ENCODE data around the gene TSR3.

The TSR3 gene

GRCh38 chr16:1394367-1394951 is 42.8 kb upstream of the TSR3 start:
- no peak for DNase-seq (ENCODE audit: extremely low read depth, low read depth)
- no peak for TF ChIP-seq CTCF (IDR thresholded peaks at IDR 0.05; ENCODE audit: low read depth, low read length)

GRCh38 chr16:1393613-1394176 is 42.0 kb upstream of the TSR3 start:
- no peak for TF ChIP-seq CTCF (IDR thresholded peaks at IDR 0.05; ENCODE audit: low read depth, low read length)

GRCh38 chr16:1392826-1393225 is 41.1 kb upstream of the TSR3 start:
- no peak for DNase-seq (ENCODE audit: extremely low read depth, low read depth)
- no peak for TF ChIP-seq CTCF (IDR thresholded peaks at IDR 0.05; ENCODE audit: low read depth, low read length)

More at GRCh38 chr16:1393613-1394176, 42.0 kb upstream of the TSR3 start:
- DNase-seq (ENCODE audit: extremely low read depth, low read depth): no peak

- no peak for TF ChIP-seq CTCF (IDR thresholded peaks at IDR 0.05; ENCODE audit: low read depth, low read length)
- no peak for DNase-seq (ENCODE audit: extremely low read depth, low read depth)
Measured at GRCh38 chr16:1390239-1390779, 38.6 kb upstream of the TSR3 start.

GRCh38 chr16:1389762-1390161 is 38.1 kb upstream of the TSR3 start:
- DNase-seq (ENCODE audit: extremely low read depth, low read depth): no peak
- TF ChIP-seq CTCF (IDR thresholded peaks at IDR 0.05; ENCODE audit: low read depth, low read length): no peak

- DNase-seq (ENCODE audit: extremely low read depth, low read depth): no peak
- TF ChIP-seq CTCF (IDR thresholded peaks at IDR 0.05; ENCODE audit: low read depth, low read length): no peak
Measured at GRCh38 chr16:1387331-1387730, 35.7 kb upstream of the TSR3 start.

GRCh38 chr16:1385232-1385631 is 33.6 kb upstream of the TSR3 start:
- TF ChIP-seq CTCF (IDR thresholded peaks at IDR 0.05; ENCODE audit: low read depth, low read length): no peak
- DNase-seq (ENCODE audit: extremely low read depth, low read depth): no peak

Measured in AG09319 (cell line).